ENCODE results near the gene SULT1A1. TPM values are rescaled to one million over a fixed set of nuclear protein-coding genes. Genes with fewer than 3 reads are reported as not detected.

SULT1A1 gene
- total and polyA plus RNA-seq, 2 of the 4 experiments (the other 2 are of a cell fraction): 1.2 to 1.6 TPM

DNA sequence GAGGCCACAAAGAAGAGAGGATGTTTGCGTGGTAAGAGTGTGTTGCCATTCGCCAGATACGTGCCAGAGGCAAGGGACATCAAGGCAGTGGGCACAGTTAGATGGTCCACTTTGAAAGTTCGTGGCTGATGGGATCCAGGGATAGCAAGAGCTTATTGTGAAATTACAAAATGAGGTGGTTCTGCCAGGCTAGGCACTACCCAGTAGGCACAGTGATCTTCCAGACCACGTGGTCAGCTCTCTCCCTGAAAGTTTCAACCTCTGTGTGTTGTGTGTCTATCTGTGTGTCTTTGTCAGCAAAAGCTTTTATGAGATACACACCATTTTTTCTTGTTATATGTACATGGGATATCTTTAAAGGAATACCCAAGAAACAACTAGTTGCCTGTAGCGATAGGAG lies 46.6 kb downstream of the SULT1A1 start:
- peaks cover 14 to 27% of the 10 kb centered on the region in 2 experiments for H3K79me1 ChIP-seq (ENCODE audit: low read depth in 1 of 2, low read length in 2 of 2)
- intact Hi-C loops (cut with micrococcal nuclease): no loop called here
- H4K20me1 ChIP-seq (ENCODE audit: insufficient read depth, low read length): no peaks in the 10 kb centered on the region
- H4K91ac ChIP-seq (ENCODE audit: insufficient read depth, low read depth, low read length): no peak overlapping the region
- no peak overlapping the region for H2BK120ac ChIP-seq (ENCODE audit: low read depth, low read length)
- H2BK20ac ChIP-seq (ENCODE audit: low read depth, low read length): no peak overlapping the region
- H3K14ac ChIP-seq (replicated peaks; ENCODE audit: low read depth, low read length): no peak overlapping the region
- no peak overlapping the region for H2AK5ac ChIP-seq (ENCODE audit: low read depth, low read length)
- H3K9me3 ChIP-seq (ENCODE audit: control insufficient read depth, insufficient read depth, low read length): peaks cover 3% of the 10 kb centered on the region
- dilution Hi-C loops (cut with HindIII; ENCODE audit: low sequenced_read_pairs, unreplicated experiment): no loop called here
- no peak overlapping the region for H3K4me3 ChIP-seq (ENCODE audit: insufficient read depth, low read depth, low read length)
- no peak overlapping the region for H3K23ac ChIP-seq (ENCODE audit: low read depth, low read length)
- H3K18ac ChIP-seq (ENCODE audit: low read depth, low read length): no peak overlapping the region
- in situ Hi-C loops (cut with MboI; ENCODE audit: low sequenced_read_pairs): no loop called here
- no peak overlapping the region for H2AFZ ChIP-seq (replicated peaks; ENCODE audit: low read length, poor library complexity)
- POLR2A ChIA-PET (ENCODE audit: unreplicated experiment): no interaction called here
- H3K56ac ChIP-seq (ENCODE audit: extremely low read depth, insufficient read depth, low read length): no peak overlapping the region
- no peak overlapping the region for H3K27ac ChIP-seq (ENCODE audit: insufficient read depth, low read length)
- no peak for DNase-seq
- H2BK5ac ChIP-seq (ENCODE audit: low read depth, low read length, poor library complexity, severe bottlenecking): no peak overlapping the region
- WGBS, 2 experiments (ENCODE audit: extremely low coverage in 2 of 2, insufficient read length in 1 of 2): 100% methylated on average over 1 of the region's 6 CpGs; no CpG with 5 or more reads in 1 of the 2 experiments
- peaks cover 6% of the 10 kb centered on the region; the same call in 1 of the 2 replicates for H3K4me1 ChIP-seq (ENCODE audit: control insufficient read depth, insufficient read depth, low read length)
- no peak for ATAC-seq (ENCODE audit: low read depth)
- CTCF ChIA-PET: no interaction called here
- H3K27me3 ChIP-seq (ENCODE audit: control insufficient read depth, insufficient read depth, low read length): no peaks in the 10 kb centered on the region
- no peak overlapping the region for H2BK15ac ChIP-seq (ENCODE audit: low read depth, low read length)
- TF ChIP-seq, protein P1, sequence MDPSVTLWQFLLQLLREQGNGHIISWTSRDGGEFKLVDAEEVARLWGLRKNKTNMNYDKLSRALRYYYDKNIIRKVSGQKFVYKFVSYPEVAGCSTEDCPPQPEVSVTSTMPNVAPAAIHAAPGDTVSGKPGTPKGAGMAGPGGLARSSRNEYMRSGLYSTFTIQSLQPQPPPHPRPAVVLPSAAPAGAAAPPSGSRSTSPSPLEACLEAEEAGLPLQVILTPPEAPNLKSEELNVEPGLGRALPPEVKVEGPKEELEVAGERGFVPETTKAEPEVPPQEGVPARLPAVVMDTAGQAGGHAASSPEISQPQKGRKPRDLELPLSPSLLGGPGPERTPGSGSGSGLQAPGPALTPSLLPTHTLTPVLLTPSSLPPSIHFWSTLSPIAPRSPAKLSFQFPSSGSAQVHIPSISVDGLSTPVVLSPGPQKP (IDR thresholded peaks at IDR 0.05; ENCODE audit: borderline replicate concordance, low read depth, low read length): no peak
- TF ChIP-seq RCOR1 (IDR thresholded peaks at IDR 0.05; ENCODE audit: insufficient replicate concordance, low read length): no peak
- no TSS peak for BruUV-seq (replicated peaks)
- H3K9me1 ChIP-seq (ENCODE audit: insufficient read depth, low read length): peaks cover 6% of the 10 kb centered on the region; the same call in 1 of the 2 replicates
- no peak overlapping the region for H2AK9ac ChIP-seq (replicated peaks; ENCODE audit: low read depth, low read length, poor library complexity)
- no peak overlapping the region for H3K4me2 ChIP-seq (ENCODE audit: low read depth, low read length)
- H3K4ac ChIP-seq (ENCODE audit: low read depth, low read length): no peak overlapping the region
- no peak overlapping the region for H3K9ac ChIP-seq (ENCODE audit: low read depth, low read length)
- H4K8ac ChIP-seq (ENCODE audit: low read depth in 2 of 2, low read length in 2 of 2): no peak overlapping the region
- H4K5ac ChIP-seq (ENCODE audit: low read depth, low read length): no peak overlapping the region
- peaks cover 5% of the 10 kb centered on the region for H3K36me3 ChIP-seq (ENCODE audit: control insufficient read depth, insufficient read depth, low read length)

Data from IMR-90 (cell line).